HS-27A (cell line): Measurements from ENCODE around the gene SFTPA2.
"Not testable (repeated sequence)": the region's sequence is repeated elsewhere in the genome, so short reads cannot be mapped to it uniquely, and the experiment has no call there.

Experiments used
- DNase-seq: peaks from one replicate; pipeline ENCODE4 v3.0.0-alpha.2; 2012; ENCODE audit warnings: low read depth, missing footprints

Gene SFTPA2

DNA sequence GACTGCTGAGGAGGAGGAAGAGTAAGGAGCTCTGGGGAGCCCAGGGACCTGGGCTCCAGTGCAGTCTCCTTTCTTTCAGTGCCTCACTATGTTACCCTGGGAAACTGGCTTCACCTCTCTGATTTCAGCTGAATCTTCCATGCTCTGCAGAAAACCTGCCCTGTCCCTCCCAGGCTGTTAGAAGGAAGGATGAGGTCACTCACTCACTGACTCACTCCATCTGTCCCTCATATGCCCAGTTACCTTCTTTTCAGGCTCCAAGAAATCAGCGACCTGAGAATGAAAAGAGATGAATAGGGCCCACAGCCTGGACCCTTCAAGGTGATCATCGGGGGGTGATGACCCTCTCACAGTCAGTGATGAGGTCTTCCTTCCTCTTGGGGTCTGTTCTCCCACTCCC lies 481 bp downstream of the SFTPA2 start:
- DNase-seq, result no peak

DNA sequence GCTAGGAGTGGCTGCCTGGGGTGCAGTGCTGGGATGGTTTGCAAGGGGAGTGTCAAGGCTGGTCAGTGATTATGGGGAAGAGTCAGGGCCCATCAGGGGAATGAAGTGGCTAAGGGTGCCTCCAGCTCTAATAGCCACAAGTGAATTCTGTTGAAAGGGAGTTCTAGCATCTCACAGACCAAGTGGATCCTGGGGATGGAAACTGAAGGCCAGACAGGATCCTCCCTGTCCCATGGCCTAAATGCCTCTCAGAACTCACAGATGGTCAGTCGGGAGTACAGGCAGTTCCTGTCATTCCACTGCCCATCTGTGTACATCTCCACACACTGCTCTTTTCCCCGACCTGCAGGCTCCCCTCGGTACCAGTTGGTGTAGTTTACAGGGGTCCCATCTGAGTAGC lies 3.2 kb downstream of the SFTPA2 start:
- not testable (repeated sequence) for DNase-seq

DNA sequence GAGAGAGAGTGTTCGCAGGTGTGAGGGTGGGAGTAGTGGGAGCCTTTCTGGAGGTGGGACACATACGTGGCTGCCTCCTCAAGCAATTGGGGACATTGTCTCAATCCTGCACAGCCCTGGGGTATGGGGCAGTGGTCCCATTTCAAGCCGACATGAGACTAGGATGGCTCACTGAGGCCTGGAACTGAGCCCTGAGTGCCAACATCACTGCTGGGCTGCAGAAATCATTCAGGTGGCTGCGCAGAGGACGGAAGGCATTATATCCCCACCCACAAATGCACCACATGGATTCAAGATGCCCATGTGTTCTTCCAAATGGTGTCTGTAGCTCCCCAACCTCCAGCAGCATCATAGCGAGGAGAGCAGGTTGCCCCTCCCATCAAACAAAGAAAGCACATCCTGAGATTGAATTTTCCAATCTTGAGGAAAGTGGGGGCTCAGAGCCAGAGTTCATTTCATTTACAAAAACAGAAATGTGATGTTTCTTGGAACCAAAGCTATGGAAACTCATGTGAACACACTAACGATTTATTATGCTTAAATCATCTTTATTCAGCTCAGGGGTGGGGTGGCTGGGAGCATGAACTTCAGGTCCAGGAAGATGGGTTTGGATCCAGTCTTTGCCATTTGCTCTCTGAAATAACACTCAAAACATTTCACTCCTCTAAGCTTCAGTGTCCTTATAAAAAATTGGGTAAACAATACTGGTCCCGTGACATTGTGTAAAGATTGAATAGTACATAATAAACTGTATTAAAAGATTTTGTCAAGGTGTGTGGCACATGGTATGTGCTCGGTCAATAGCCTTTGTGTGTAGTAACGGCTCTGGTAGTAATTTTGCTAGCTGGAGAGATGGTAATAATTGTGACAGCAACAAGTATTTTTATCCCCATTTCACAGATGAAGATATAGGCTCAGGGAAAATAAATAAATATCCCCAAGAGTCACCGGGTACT lies 4.6 kb downstream of the SFTPA2 start:
- DNase-seq, result no peak

DNA sequence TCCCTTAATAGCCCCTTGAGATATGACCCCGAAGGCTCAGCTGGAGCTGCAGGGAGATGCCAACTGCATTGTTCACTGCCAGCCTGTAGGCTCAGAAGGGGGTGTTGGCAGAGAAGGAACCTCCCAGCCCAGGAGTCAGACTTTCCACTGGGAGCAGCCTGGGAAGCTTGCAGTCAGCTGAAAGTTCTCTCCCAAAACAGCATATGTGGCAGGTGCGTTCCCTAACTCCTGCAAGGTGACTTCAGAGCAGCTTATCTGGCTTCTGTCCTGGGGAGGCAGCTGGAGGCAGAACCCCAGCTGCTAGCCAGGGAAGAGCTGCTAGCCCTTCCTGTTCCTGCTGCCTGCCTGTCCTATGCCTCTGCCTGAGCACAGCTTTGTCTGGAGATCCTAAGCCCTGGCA lies 8.1 kb downstream of the SFTPA2 start:
- DNase-seq, result no peak

DNA sequence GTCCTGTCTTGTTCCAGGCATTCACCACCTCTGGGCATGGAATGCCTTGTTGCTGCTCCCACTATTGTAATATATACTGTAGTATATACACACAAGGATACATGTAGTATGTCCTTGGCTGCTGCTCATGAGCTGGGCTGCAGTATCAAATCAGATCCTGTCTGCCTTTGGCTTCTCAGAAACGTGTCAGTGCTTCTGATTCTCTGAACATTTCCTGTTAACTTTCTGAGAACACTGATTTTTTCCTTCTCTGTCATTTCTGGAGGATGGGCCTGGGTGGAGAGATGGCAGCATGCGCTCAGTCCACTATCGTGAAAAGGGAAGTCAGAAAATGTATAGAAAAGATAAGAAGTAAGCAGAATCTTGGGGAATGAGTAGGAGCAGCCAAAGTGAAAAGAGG lies 12.2 kb downstream of the SFTPA2 start:
- no peak for DNase-seq

DNA sequence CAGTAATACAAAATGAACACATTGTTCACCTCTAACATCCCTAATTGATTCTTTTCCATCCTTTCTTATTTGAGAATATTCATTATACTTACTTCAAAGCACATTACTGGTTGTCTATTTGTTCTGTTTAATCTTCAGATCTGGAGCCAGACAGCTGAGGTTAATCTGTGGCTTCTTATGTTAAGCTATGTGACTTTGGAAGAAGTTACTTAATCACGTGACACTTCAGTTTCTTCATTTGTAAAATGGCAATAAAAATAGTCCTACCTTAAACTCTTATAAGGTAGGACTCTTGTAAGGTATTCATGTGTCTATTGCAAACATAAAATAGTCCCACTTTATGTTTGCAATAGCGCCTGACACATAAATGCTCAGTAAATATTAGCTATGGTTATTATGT lies 13.1 kb downstream of the SFTPA2 start:
- not testable (repeated sequence) for DNase-seq

DNA sequence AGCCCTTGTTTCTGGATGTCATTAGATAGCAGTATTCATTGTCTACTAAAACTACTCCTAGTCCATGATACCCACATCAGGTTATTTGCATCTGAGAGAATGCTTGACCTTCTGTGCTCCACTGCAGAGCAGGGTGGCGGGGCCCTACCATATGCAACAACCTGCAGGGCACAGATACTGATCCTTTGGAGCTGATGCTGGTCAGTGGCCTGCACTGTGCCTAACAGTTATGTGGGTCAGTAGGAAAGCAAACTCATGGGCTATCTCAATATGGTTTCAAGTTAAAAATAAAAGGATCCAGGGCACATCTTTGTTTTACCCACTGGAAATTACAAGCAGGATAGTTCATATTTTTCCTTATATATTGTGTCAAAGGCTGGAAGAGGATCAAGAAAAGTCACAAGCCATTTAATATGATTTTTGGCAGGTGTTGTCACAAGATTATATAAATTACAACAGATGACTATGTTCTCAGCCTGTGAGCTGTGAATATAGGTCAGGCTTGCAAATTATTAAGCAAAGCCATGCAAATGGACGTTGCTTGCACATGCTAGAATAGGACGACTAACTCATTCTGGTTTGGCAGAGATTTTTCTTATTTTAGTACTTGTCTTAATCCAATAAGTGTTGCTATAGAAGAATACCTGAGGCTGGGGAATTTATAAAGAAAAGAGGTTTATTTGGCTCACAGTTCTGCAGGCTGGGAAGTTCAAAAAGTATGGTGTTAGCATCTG lies 15.1 kb downstream of the SFTPA2 start:
- not testable (repeated sequence) for DNase-seq

DNA sequence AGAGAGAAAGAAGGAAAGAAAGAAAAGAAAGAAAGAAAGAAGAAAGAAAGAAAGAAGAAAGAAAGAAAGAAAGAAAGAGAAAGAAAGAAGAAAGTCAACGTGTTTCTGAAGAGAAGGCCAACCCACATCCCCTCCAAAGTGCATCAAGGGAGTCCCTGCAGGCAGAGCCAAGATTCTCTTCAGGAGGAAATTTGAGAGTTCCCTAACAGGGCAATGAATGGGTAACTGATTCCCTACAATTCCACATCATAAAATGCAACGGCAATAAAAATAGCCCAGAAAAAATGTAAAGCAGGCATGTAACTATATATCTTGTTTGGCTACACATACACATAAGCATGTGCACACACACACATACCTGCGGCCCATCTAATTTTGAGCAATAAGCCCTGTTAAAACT lies 15.8 kb downstream of the SFTPA2 start:
- DNase-seq, result not testable (repeated sequence)

DNA sequence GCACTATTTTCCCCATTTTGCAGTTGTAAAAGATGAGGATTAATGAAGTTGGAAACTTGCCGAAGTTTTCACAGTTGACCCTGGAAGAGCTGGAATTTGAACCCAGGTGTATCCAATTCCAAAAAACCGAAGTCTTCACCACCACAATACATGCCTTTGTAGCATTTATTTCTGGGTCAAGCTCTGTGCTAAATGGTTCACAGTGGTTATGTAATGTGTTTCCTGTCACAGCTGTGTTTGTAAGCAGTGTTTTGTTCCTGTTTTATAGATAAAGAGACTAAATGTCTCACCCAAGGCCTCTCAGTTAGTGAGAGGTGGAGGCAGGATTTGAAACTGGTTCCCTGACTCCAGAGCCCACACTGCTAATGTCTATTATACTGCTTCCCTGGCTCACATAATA lies 17.6 kb downstream of the SFTPA2 start:
- no peak for DNase-seq

DNA sequence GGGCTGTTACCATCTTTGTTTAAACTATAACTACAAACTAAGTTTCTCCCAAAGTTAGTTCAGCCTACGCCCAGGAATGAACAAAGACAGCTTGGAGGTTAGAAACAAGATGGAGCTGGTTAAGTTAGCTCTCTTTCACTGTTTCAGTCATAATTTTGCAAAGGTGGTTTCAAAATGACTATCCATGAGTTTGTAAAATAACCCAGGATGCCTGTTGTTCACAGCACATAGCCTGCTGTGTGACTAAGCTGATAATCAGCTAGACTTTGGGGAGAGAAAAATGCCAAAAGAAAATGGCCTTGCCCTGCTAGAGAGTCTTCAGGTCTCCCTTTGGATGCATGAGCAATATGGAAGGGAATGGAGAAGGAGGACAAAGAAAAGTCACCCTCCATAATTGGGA lies 19.3 kb downstream of the SFTPA2 start:
- not testable (repeated sequence) for DNase-seq

DNA sequence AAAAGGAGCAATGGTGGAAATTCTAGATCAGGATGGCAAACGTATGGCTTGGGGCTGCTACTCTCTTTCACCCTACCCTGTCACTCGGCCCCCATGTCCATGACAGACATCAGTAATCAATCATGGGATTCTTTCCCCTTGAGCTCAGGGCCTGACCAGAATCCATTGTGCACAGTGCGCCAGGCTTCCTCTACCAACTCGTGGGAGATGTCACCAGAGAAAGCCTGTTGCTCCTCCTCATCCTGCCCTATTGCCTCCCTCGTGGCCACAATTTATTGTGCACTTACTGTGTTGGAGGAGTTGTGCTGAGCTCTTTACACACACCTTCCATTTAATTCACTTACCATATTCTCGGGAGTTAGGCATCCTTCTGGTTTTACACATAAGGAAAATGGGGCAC lies 21.9 kb downstream of the SFTPA2 start:
- DNase-seq, result not testable (repeated sequence)

DNA sequence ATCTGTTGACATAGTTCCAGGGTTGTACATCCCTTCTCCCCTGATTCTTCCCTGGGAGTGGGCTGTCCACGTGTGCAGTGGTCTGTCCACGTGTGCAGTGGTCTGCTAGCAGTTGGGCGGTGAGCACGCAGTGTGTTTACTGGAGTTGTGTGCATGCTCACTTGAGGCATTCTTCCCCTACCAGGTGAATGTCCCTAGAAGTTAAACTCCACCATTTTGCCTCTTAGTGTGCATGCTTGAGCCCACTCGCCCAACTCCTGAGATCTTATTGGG lies 26.4 kb downstream of the SFTPA2 start:
- DNase-seq, result not testable (repeated sequence)

DNA sequence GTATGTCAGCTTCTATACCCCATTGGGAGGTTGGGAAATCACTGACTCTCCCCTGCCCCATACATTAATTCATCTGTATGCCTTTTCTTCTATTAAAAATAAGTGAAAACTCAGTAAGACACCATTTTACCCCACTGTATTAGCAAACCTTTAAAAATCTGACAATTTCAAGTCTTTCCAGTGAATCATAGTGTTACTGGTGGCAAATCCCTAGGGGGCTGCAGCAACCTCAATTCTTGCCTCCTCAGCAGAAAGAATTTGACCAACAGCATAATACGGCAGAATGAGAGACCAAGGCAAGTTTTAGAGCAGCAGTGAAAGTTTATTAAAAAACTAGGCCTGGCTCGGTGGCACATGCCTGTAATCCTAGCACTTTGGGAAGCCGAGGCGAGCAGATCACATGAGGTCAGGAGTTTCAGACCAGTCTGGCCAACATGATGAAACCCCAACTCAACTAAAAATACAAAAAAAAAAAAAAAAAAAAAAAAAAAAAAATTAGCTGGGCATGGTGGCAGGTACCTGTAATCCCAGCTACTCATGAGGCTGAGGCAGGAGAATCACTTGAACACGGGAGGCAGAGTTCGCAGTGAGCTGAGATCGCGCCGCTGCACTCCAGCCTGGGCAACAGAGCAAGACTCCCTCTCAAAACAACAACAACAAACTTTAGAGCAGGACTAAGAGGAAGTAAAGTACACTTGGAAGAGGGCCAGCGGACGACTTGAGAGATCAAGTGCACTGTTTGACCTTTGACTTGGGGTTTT lies 26.9 kb downstream of the SFTPA2 start:
- not testable (repeated sequence) for DNase-seq

DNA sequence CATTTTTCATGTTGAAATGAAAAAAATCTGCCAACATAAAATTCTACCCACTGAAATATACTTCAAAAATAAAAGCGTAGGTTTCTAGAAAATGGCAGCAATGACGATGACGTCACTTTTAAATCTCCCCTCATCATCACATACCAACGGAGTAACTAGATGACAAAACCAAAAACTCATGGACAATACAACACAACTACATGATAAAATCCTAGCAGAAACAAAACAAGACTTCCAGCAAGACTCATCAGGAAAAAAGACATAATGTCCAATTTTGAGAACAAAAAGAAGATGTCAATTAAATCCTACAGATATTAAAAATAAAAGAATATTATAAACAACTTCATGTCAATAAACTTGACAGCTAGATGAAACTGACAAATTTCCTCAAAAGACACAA lies 31.9 kb downstream of the SFTPA2 start:
- DNase-seq, result not testable (repeated sequence)

DNA sequence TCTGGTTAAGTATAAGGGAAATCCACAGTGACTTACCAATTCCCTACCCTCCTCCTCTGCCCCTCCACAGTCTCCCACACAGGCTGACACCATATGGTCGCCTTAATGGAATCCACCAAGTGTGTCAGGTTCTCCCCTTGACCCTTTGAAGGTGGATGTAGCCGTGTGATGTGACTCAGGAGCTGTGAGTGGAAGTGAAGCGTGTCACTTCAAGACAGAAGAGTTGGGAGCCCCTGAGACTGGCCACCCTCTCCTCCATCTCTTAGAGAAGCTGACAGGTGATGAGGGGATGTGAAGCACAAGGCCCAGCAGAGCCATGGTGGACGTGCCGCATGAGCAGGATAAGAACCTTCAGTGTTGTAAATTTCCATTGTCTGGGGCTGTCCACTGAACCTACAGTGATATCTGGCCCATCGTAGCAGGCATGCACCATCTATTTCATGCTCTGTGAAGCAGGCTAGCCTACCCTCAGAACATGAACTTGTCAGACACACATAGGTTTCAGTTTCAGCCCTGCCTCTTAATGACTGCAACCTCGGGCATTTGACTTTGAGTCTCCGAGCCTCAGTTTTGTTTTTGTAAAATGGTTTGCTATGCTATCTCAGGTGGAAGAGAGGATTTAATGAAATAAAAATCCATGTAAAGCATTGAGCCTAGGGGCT lies 35.0 kb downstream of the SFTPA2 start:
- not testable (repeated sequence) for DNase-seq

DNA sequence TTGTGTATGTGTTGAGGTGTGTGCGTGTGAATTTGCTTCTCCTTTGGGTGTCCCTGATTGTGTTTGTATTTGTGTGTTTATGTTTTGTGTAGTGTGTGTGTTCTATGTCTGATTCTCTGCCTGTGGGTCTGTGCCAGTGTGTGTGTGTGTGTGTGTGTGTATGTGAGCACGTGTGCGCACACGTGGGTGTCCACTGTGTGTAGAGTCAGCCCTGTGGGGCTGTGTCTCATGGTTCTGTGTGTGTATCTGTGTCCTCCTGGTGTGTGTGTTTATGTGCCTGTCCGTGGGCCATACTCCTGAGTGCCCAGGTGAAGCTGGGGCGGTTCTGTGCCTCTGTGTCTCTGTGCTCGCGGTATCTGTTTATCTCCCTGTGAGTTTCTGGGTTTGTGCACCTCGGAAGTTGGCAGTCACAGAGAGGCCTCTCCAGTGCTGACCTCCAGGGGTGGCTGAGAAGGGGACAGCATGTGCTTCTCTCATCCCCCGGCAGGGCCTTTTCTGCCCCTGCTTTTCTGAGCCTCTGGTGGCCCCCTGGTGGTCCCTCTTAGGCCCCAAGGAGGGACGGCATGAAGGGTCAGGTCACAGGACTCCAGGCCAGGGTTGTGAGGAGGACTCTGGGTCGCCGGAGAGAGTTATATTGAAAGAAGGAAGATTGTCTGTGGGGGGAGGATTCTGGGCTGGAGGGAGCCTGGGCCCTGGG lies 36.9 kb downstream of the SFTPA2 start:
- DNase-seq, result not testable (repeated sequence)

DNA sequence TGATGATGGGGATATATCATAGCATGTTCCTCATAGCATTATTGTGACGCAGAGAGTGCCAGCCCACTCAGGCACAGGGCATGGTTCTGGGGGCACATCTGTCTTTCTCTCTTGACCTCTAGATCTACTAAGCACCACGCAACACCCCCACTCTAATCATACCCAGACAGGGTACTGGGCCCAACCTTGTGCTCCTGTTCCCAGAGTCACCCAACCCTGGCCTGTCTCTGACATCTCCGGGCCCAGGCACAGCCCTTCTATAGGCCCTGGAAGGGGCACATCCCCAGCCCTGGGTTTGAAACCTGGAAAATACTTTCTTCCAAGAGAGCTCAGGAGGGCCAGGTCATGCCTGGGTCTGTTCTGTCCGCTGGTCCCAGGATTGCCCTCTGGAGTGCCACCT lies 37.7 kb downstream of the SFTPA2 start:
- DNase-seq, result not testable (repeated sequence)

DNA sequence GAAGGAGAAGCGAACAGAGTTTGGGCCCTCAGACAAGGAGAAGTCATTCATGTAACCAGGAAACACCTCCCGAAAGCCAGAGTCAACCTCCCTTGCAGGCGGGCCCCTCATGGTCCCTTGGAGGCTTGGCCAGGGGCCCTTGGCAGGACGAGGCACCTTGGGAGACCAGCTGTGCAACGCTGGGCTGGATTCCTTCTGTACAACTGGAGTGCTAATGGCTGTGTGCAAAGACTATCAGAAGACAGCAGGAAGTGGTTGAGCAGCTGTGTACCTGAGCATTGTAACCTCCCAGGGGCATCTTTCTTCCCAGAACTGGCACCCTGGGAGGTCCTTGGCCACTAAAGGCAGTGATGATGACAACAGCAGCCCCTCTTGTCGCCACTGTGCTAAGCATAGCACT lies 38.5 kb downstream of the SFTPA2 start:
- DNase-seq, result not testable (repeated sequence)

DNA sequence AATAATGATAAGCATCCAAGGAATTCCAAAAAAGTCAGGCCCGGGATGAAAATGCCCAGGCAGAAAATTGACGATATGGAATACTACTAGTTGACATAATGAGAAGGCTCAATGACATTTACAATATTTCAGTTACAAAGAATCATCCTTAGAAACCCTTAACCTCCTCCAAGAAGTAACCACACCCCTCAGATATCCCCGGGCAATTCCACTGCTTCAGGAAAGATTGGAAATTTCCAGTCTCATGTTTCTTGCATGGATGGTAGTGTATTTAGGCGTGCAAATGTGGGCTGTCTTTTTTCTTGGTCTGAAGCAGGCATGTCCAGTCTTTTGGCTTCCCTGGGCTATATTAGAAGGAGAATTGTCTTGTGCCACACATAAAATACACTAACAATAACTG lies 42.6 kb downstream of the SFTPA2 start:
- DNase-seq, result not testable (repeated sequence)

DNA sequence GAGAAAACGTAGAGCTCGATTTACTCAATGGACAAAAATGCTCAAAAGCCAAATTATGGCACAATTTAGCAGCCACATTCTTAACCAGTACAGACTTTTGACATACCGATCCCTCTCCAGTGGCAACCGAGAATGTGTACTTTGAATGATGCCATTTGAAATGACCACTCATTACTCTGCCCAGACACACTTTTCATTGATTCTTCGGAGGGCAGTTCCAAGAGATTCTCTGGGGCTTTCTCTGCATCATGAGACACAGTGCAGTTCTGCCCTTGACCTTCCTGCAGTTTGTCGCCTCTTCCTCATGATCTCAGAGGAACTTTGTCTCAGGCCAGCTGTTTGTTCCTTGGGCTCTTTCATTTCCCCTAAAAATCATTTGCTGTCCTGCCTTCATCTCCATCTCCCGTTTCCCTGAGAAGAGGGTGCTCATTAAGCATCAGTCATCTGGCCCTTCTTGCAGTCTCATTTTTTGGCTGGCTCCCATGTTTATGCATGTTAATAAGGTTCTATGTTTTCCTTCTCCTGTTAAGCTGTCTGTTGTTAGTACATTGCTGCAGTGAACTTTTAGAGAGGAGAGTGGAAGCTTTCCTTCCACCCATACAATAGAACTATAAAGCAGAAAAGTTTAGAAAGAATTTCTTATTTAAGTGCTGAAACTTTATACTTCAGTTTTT lies 43.5 kb downstream of the SFTPA2 start:
- not testable (repeated sequence) for DNase-seq
